ENCODE measurements around the gene ATP5F1B. TPM values are rescaled to one million over a fixed set of nuclear protein-coding genes. Genes with fewer than 3 reads are reported as not detected.

The ATP5F1B gene
- total and polyA plus RNA-seq, 9 of the 15 experiments (the other 6 are each of a cell fraction or from before 2014, with no cell fraction given), result 908 to 3,125 (median 1,482) TPM

GRCh38 chr12:56630180-56630632 is 15.6 kb downstream of the ATP5F1B start, which contains the start of gene BAZ2A (continued):
- TF ChIP-seq CREB3L1 (IDR thresholded peaks at IDR 0.05; ENCODE audit: borderline replicate concordance, low read depth) (0 out of 2 replicates have a peak, but pooled peaks have one; percentile 31), YY1 (IDR thresholded peaks at IDR 0.05; ENCODE audit: borderline replicate concordance in 1 of 3, control insufficient read depth in 1 of 3, extremely low read depth in 1 of 3, insufficient read depth in 3 of 3, insufficient read length in 1 of 3, insufficient replicate concordance in 2 of 3, low read depth in 1 of 3, low read length in 2 of 3) (peak; percentile 69 to 94 (median 90)), TCF7 (IDR thresholded peaks at IDR 0.05; ENCODE audit: borderline replicate concordance) (peak; percentile 59; the same call in 1 of the 2 replicates), MTA1 (IDR thresholded peaks at IDR 0.05; ENCODE audit: borderline replicate concordance) (0 out of 2 replicates have a peak, but pooled peaks have one; percentile 31), STAG1 (CRISPR knock-in tag; IDR thresholded peaks at IDR 0.05; ENCODE audit: borderline replicate concordance) (no peak), ERF (CRISPR knock-in tag; IDR thresholded peaks at IDR 0.05) (0 out of 2 replicates have a peak, but pooled peaks have one; percentile 64), SMAD4 (CRISPR knock-in tag; conservative IDR thresholded peaks at IDR 0.05) (peak; percentile 86), VEZF1 (CRISPR knock-in tag; IDR thresholded peaks at IDR 0.05) (peak; percentile 64), CC2D1A (IDR thresholded peaks at IDR 0.05) (peak; percentile 87), KLF1 (tag; IDR thresholded peaks at IDR 0.05) (peak; percentile 53; the same call in 1 of the 2 replicates), NELFE (IDR thresholded peaks at IDR 0.05; ENCODE audit: insufficient read depth, insufficient read length) (no peak), KLF13 (tag; IDR thresholded peaks at IDR 0.05; ENCODE audit: borderline replicate concordance, low read depth) (peak; percentile 69; the same call in 1 of the 2 replicates), BHLHE40 (IDR thresholded peaks at IDR 0.05; ENCODE audit: low read length) (peak; percentile 58), HNRNPH1 (optimal IDR thresholded peaks at IDR 0.05; ENCODE audit: low read depth, low read length) (no peak)
- TF ChIP-seq, protein P1, sequence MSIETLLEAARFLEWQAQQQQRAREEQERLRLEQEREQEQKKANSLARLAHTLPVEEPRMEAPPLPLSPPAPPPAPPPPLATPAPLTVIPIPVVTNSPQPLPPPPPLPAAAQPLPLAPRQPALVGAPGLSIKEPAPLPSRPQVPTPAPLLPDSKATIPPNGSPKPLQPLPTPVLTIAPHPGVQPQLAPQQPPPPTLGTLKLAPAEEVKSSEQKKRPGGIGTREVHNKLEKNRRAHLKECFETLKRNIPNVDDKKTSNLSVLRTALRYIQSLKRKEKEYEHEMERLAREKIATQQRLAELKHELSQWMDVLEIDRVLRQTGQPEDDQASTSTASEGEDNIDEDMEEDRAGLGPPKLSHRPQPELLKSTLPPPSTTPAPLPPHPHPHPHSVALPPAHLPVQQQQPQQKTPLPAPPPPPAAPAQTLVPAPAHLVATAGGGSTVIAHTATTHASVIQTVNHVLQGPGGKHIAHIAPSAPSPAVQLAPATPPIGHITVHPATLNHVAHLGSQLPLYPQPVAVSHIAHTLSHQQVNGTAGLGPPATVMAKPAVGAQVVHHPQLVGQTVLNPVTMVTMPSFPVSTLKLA (conservative IDR thresholded peaks at IDR 0.05), result peak; percentile 87 to 91
- TF ChIP-seq, protein P2, sequence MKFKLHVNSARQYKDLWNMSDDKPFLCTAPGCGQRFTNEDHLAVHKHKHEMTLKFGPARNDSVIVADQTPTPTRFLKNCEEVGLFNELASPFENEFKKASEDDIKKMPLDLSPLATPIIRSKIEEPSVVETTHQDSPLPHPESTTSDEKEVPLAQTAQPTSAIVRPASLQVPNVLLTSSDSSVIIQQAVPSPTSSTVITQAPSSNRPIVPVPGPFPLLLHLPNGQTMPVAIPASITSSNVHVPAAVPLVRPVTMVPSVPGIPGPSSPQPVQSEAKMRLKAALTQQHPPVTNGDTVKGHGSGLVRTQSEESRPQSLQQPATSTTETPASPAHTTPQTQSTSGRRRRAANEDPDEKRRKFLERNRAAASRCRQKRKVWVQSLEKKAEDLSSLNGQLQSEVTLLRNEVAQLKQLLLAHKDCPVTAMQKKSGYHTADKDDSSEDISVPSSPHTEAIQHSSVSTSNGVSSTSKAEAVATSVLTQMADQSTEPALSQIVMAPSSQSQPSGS (CRISPR knock-in tag; IDR thresholded peaks at IDR 0.05), result peak; percentile 45; the same call in 1 of the 2 replicates
- TF ChIP-seq, protein P3, sequence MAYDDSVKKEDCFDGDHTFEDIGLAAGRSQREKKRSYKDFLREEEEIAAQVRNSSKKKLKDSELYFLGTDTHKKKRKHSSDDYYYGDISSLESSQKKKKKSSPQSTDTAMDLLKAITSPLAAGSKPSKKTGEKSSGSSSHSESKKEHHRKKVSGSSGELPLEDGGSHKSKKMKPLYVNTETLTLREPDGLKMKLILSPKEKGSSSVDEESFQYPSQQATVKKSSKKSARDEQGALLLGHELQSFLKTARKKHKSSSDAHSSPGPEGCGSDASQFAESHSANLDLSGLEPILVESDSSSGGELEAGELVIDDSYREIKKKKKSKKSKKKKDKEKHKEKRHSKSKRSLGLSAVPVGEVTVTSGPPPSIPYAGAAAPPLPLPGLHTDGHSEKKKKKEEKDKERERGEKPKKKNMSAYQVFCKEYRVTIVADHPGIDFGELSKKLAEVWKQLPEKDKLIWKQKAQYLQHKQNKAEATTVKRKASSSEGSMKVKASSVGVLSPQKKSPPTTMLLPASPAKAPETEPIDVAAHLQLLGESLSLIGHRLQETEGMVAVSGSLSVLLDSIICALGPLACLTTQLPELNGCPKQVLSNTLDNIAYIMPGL (CRISPR knock-in tag; IDR thresholded peaks at IDR 0.05), result no peak
- TF ChIP-seq, protein P4, sequence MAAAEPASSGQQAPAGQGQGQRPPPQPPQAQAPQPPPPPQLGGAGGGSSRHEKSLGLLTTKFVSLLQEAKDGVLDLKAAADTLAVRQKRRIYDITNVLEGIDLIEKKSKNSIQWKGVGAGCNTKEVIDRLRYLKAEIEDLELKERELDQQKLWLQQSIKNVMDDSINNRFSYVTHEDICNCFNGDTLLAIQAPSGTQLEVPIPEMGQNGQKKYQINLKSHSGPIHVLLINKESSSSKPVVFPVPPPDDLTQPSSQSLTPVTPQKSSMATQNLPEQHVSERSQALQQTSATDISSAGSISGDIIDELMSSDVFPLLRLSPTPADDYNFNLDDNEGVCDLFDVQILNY (CRISPR knock-in tag; IDR thresholded peaks at IDR 0.05), result 0 out of 2 replicates have a peak, but pooled peaks have one; percentile 38
